GM18861 (cell line): ENCODE results near the gene UBXN1.
"Not testable (repeated sequence)": the region's sequence is repeated elsewhere in the genome, so short reads cannot be mapped to it uniquely, and the experiment has no call there.

Experiments
- ATAC-seq: cut with Tn5 transposase; IDR thresholded peaks from one replicate; pipeline ENCODE4 v1.9.1; 2021; ENCODE audit not compliant: unreplicated experiment

Gene UBXN1

DNA sequence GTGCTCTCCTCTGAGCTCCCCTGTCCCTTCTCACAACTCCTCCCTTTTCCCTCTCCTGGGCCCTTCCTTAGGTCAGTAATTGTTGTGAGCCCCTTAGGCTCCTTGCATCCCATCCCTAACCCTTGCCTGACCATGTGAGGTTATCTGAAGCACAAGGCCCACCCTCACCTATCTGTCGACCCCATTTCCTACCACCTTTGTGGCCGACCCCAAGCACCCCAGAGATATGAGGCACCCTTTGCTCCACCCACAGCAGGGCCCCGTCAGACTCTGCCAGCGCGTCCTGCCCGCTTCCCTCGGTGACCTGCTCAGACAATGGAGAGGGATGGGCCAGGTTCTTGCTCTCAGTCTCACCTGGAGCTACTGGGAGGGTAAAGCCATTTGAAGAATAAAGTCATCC, 29.9 kb upstream of the UBXN1 start:
- no peak for ATAC-seq

GRCh38 chr11:62708392-62708791, 29.5 kb upstream of the UBXN1 start:
- ATAC-seq = no peak

- ATAC-seq = no peak
Observed at GRCh38 chr11:62707277-62707861, 28.5 kb upstream of the UBXN1 start, which contains the start of the genes BSCL2 and GNG3. BSCL2 (minus strand) TSS chr11:62707424; CDS start chr11:62707195, 229 bp downstream. GNG3 (plus strand) TSS chr11:62707676; CDS start chr11:62708296, 620 bp downstream.

DNA sequence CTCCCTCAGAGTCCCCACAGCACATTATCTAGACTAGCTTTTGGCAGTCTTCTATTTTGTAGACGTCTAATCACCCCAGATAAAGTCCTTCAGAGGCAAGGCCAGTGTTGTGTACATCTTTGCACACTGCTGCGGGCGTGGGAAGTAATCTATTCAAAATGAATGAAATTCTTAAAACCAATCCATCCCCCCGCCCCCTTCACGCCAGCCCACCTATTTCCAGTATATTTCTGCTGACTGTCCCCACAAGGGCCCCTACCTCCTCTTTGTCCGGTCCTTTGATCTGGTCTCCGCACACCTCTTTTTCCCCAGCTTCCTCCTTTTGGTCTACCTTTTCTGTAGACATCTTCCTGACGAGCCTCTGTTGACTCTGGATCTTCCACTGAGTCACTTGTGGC, 28.0 kb upstream of the UBXN1 start:
- ATAC-seq = no peak

- peak; percentile 50 for ATAC-seq
Observed at GRCh38 chr11:62705880-62706849, 27.3 kb upstream of the UBXN1 start.

DNA sequence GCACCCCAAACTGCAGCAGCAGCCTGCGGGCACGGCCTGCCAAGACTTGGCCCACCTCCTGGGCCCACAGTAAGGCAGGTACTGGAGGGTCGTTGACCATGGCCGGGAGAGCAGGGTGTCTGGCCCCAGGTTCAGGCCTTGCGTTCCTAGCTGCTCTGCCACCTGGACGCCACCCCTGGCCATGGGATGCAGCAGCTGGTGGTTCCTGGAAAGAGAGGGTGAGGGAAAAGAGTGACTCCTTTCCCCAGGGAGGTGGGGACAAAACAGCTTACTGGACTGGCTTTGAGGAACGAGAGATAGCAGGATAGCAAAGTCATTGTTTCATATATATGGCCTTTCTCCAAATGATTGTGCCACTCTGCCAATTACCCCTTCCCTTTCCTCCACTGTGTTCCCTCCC, 26.5 kb upstream of the UBXN1 start:
- no peak for ATAC-seq

GRCh38 chr11:62703921-62704320, 25.0 kb upstream of the UBXN1 start:
- ATAC-seq = not testable (repeated sequence)

DNA sequence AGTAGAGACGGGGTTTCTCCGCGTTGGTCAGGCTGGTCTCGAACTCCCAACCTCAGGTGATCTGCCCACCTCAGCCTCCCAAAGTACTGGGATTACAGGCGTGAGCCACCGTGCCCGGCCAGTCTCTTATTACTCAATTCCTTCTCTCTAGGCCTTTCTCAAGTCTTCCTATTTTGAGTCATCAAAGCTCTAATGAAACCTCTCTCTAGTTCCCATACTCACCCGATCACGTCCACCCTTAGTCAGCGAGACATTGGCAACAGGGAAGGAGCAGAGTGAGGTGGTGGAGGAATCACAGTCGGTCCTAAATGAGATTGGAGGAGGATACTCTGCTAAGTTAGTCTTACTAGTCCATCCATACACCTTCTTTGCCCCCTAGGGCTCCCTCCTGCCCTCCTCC, 23.4 kb upstream of the UBXN1 start:
- ATAC-seq = no peak

- ATAC-seq = no peak
Observed at GRCh38 chr11:62694455-62695167, 15.7 kb upstream of the UBXN1 start.

- not testable (repeated sequence) for ATAC-seq
Observed at GRCh38 chr11:62693624-62694023, 14.8 kb upstream of the UBXN1 start.

GRCh38 chr11:62689421-62690183, 10.7 kb upstream of the UBXN1 start, which contains the start of gene LRRN4CL:
LRRN4CL (minus strand) TSS chr11:62689530; CDS start chr11:62688508, 1,022 bp downstream.
- no peak for ATAC-seq

- no peak for ATAC-seq
Observed at GRCh38 chr11:62688491-62688890, 9.6 kb upstream of the UBXN1 start.

DNA sequence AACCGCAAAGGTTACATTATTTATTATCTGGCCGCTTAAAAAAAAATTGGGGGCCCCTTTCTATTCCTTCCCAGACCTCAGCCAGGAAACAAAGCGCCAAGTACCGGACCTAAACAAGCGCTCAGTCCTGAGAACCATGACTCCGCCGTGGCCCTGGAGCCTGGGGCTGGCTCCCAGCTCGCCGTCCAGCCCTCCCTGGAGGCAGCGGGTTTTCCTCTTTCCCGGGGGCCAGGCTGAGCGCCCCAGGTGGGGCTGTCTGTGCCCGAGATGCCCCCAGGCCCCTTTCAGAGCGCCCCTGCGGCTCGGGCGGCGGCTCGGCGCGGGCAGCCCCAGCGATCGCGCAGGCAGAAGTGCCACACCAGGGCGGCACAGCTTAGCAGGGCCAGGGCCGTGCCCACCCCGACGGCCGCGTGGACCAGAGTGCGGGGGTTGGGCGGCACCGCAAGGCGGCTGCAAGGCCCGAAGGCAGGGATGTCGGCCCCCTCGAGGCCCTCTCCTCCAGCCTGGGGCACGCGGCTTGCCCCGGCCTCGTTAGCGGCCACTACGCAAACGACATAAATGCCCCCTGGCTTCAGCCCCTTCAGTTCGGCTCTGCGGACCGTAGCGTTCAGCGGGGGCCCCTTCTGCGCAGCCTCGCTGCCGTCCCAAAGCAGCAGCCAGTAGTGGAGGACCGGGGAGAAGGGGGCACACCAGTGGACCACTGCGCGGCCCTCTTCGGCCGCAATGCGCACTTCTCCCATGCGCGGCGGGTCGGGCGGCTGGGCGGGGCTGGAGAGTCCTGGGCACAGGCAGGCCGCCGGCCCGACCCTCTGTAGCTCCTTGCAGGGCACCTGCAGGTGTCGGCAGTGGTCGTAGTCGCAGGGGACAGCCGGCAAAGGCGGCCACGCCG, 8.9 kb upstream of the UBXN1 start:
- no peak for ATAC-seq

GRCh38 chr11:62682518-62682917, 3.6 kb upstream of the UBXN1 start:
- ATAC-seq = no peak

DNA sequence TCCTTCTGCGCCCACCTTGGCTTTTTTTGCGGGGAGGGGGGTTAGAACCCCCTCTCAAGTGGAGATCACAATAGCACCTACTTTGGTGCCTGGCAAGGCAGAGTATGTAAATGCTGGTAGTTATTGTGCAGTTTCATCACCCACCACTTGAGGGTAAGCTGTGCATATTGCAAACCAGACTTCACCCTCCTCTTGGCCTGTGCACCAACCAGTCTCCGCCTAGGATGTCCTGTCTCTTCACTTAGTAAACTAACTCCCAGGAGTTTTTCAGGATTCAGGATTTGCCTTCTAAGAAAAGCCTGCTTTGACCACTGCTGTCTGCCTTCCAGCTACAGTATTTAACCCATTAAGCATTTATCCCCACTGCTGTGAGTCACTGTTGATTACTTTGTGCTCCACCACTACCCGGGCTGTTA, 2.0 kb upstream of the UBXN1 start:
- ATAC-seq = peak; percentile 52

DNA sequence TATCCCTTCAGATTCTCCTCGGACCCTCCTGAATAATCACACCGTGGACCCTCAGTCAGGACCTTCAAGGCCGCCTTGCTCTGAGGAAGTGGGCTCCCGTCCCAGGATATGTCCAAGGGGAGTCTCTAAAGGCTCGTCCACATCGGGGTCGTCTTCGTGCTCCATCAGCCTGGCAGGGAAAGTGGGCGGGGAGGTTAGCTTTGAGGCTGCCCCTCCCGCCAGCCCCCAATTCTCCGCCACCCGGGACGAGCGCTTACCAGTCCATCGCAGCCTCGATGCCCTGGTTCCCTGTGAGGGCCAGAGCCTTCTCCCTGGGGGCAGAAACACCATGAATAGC, 472 bp downstream of the UBXN1 start:
- ATAC-seq = no peak

- ATAC-seq = no peak
Observed at GRCh38 chr11:62677714-62678113, 1.2 kb downstream of the UBXN1 start.

DNA sequence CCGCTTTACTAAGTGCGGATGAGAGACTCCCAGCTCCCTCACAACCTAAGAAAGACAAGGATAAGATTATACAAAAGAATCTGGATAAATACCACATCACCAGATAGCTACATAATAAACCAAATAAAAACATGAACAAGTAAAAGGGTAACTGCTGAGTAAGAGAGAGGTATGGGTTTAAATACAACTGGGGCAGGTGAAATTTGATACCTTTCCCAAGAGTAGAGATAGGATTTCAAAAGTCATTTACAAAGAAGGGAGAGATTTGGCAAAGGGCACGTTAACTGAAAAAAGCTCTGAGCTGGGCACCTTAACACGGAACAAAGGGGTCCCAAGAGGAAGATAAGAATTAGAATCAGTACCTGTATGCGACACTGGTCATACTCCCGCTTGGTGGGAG, 1.7 kb downstream of the UBXN1 start:
- no peak for ATAC-seq

GRCh38 chr11:62676698-62677097, 2.2 kb downstream of the UBXN1 start:
- ATAC-seq = no peak

- not testable (repeated sequence) for ATAC-seq
Observed at GRCh38 chr11:62675415-62675814, 3.5 kb downstream of the UBXN1 start.
